AG09319 (cell line): ENCODE results near the gene NLK.

Experiments used
- DNase-seq: peaks from one replicate; pipeline ENCODE4 v3.0.0-alpha.2; 2010; ENCODE audit warnings: low read depth; ENCODE audit errors: extremely low read depth
- CTCF ChIP-seq: IDR thresholded peaks from 2 replicates; pipeline ENCODE4 v1.5.1; 2011; ENCODE audit warnings: low read depth, mild to moderate bottlenecking, inconsistent platforms, low read length, moderate library complexity

NLK gene

GRCh38 chr17:28117304-28117703, 74.8 kb downstream of the NLK start:
- TF ChIP-seq CTCF, result no peak
- DNase-seq, result no peak

DNA sequence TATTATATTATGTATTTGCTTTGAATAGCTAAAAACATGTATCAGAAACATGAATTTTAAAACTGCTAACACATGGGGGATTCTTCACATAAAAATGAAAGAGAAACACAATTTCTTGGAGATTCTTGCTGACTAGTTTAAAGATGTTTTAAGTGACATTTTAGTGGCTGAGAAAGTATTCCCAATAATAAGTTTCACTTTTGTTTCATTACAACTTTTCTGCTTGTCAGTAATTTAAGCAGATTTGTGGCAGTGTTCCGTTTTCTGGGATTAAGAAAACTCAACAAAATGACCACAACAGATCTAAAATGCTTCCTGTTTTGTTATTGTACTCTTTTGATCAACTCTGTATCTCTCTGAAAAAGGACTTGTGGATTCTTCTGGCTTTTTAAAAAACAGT, 75.9 kb downstream of the NLK start:
- no peak for DNase-seq
- TF ChIP-seq CTCF, result no peak

DNA sequence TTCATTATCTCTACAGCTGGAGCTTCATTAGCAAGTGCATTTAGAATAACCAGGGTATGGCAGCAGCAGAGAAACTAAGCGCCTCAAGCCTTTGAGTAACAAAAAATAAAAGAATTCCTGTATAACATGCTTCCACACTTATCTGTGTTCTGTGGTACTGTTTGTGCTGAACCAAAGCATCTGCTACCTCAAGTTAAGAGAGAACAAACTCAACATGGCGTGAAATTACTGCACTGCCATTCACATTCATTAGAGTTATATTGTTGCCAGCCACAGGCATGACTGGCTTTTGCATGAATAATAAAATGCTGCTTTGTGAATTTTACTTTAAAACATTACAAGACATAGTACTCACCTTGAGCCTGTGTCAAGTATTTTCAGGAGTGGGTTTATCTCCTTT, 76.6 kb downstream of the NLK start:
- no peak for DNase-seq
- no peak for TF ChIP-seq CTCF

DNA sequence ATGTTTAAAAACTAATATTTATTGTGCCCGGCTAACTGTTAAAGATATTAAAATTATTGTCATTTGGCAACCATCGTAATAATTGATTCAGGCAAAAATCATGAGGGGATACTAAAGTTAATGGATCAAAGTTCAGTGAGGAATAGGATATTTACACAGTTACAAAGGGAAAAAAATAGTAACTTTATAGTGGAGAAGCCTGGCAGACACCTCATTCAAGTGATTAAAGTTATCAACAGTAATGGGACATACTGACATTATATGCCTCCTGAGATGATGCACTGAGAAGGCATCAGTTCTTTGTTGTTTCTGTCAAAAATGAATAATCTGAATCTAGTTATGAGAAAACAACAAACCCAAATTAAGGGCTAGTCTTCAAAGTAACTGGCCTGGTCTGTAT, 77.1 kb downstream of the NLK start:
- DNase-seq, result no peak
- no peak for TF ChIP-seq CTCF

GRCh38 chr17:28120766-28121165, 78.3 kb downstream of the NLK start:
- DNase-seq, result no peak
- TF ChIP-seq CTCF, result no peak

GRCh38 chr17:28124962-28125361, 82.5 kb downstream of the NLK start:
- TF ChIP-seq CTCF, result no peak
- no peak for DNase-seq

DNA sequence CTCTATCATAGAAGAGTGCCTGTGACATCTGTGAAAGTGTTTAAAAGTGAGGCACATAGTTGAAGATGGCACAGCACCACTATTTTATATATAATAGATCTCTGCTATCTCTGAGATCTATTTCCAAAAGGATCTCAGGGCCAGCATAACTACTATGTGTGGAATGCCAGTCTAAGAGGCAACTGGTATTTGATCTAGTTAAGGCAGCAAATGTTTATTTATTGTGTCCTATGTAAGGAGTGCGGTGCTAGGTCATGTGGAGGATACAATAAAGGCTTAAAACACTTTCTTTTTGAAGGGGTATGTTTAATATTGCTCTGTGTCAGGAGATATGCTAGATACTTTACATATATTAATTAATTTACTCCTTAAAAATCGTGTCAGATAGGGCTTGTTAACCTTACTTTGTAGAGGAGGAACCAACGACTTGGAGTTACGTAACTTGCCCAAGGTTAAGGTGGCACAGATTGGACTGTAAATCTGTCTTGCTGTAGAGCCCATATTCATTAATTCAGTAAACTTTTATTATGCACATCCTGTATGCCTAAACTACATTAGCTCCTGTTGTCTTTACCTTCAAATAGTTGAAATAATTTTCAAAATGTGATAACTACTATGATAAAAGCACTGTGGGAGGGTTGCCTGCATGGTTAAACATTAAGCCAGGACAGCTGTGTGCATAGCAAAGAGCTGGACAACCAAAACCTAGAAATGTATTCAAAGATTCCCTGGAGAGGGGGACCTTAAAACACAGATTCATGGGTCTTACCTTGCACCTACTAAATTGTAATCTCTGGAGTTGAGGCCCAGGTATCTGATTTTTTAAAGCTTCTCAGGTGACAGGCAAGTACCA, 83.3 kb downstream of the NLK start:
- no peak for DNase-seq
- TF ChIP-seq CTCF, result no peak
